ENCODE measurements around the gene TGFBR2.

Gene TGFBR2

GRCh38 chr3:30713885-30714503 lies 107.6 kb downstream of the TGFBR2 start:
- H3K27ac ChIP-seq (ENCODE audit: low read depth, low read length), result no peak overlapping the region
- no peaks in the 10 kb centered on the region for H3K4me1 ChIP-seq (ENCODE audit: insufficient read depth, low read length)
- H3K27me3 ChIP-seq (ENCODE audit: insufficient read depth, low read length), result no peaks in the 10 kb centered on the region
- H3K9ac ChIP-seq (ENCODE audit: low read depth, low read length), result no peak overlapping the region
- H3K9me3 ChIP-seq (ENCODE audit: insufficient read depth, low read depth, low read length), result no peaks in the 10 kb centered on the region
- 96% methylated on average over 3 of the region's 3 CpGs for WGBS
- no peaks in the 10 kb centered on the region for H3K36me3 ChIP-seq (ENCODE audit: insufficient read depth, low read length)
- H3K4me3 ChIP-seq (ENCODE audit: low read length), result no peak overlapping the region

- H3K9ac ChIP-seq (ENCODE audit: low read depth, low read length), result no peak overlapping the region
- H3K4me3 ChIP-seq (ENCODE audit: low read length), result no peak overlapping the region
- no peaks in the 10 kb centered on the region for H3K27me3 ChIP-seq (ENCODE audit: insufficient read depth, low read length)
- no peaks in the 10 kb centered on the region for H3K36me3 ChIP-seq (ENCODE audit: insufficient read depth, low read length)
- no peak overlapping the region for H3K27ac ChIP-seq (ENCODE audit: low read depth, low read length)
- H3K4me1 ChIP-seq (ENCODE audit: insufficient read depth, low read length), result no peaks in the 10 kb centered on the region; the same call in 1 of the 2 replicates
- WGBS, result 94% methylated on average over 3 of the region's 3 CpGs
- no peaks in the 10 kb centered on the region for H3K9me3 ChIP-seq (ENCODE audit: insufficient read depth, low read depth, low read length)
These were observed 113.1 kb downstream of the TGFBR2 start for GRCh38 chr3:30719536-30719935.

GRCh38 chr3:30720586-30721313 lies 114.3 kb downstream of the TGFBR2 start:
- Histone ChIP-seq H3K27me3 (ENCODE audit: insufficient read depth, low read length) (no peaks in the 10 kb centered on the region), H3K9ac (ENCODE audit: low read depth, low read length) (no peak overlapping the region), H3K4me3 (ENCODE audit: low read length) (no peak overlapping the region), H3K36me3 (ENCODE audit: insufficient read depth, low read length) (no peaks in the 10 kb centered on the region), H3K4me1 (ENCODE audit: insufficient read depth, low read length) (no peaks in the 10 kb centered on the region; the same call in 1 of the 2 replicates), H3K9me3 (ENCODE audit: insufficient read depth, low read depth, low read length) (no peaks in the 10 kb centered on the region), H3K27ac (ENCODE audit: low read depth, low read length) (no peak overlapping the region)
- WGBS, result 91% methylated on average over 5 of the region's 5 CpGs

GRCh38 chr3:30721314-30721634 lies 114.9 kb downstream of the TGFBR2 start:
- no peaks in the 10 kb centered on the region for H3K36me3 ChIP-seq (ENCODE audit: insufficient read depth, low read length)

GRCh38 chr3:30723211-30723610 lies 116.8 kb downstream of the TGFBR2 start:
- 91% methylated on average over 1 of the region's 1 CpG for WGBS

More at GRCh38 chr3:30721314-30721634, 114.9 kb downstream of the TGFBR2 start:
- H3K4me3 ChIP-seq (ENCODE audit: low read length), result no peak overlapping the region
- H3K9me3 ChIP-seq (ENCODE audit: insufficient read depth, low read depth, low read length), result no peaks in the 10 kb centered on the region
- WGBS, result 79% methylated on average over 2 of the region's 2 CpGs
- no peaks in the 10 kb centered on the region; the same call in 1 of the 2 replicates for H3K4me1 ChIP-seq (ENCODE audit: insufficient read depth, low read length)
- H3K9ac ChIP-seq (ENCODE audit: low read depth, low read length), result no peak overlapping the region
- H3K27ac ChIP-seq (ENCODE audit: low read depth, low read length), result no peak overlapping the region
- H3K27me3 ChIP-seq (ENCODE audit: insufficient read depth, low read length), result no peaks in the 10 kb centered on the region

GRCh38 chr3:30724863-30725262 lies 118.5 kb downstream of the TGFBR2 start:
- Histone ChIP-seq H3K27ac (ENCODE audit: low read depth, low read length) (no peak overlapping the region), H3K9ac (ENCODE audit: low read depth, low read length) (no peak overlapping the region), H3K27me3 (ENCODE audit: insufficient read depth, low read length) (no peaks in the 10 kb centered on the region), H3K4me1 (ENCODE audit: insufficient read depth, low read length) (no peaks in the 10 kb centered on the region; the same call in 1 of the 2 replicates), H3K36me3 (ENCODE audit: insufficient read depth, low read length) (no peaks in the 10 kb centered on the region), H3K9me3 (ENCODE audit: insufficient read depth, low read depth, low read length) (no peaks in the 10 kb centered on the region), H3K4me3 (ENCODE audit: low read length) (no peak overlapping the region)
- 96% methylated on average over 3 of the region's 3 CpGs for WGBS

More at GRCh38 chr3:30723211-30723610, 116.8 kb downstream of the TGFBR2 start:
- no peak overlapping the region for H3K4me3 ChIP-seq (ENCODE audit: low read length)
- no peaks in the 10 kb centered on the region for H3K9me3 ChIP-seq (ENCODE audit: insufficient read depth, low read depth, low read length)
- no peak overlapping the region for H3K9ac ChIP-seq (ENCODE audit: low read depth, low read length)
- no peaks in the 10 kb centered on the region for H3K27me3 ChIP-seq (ENCODE audit: insufficient read depth, low read length)
- H3K4me1 ChIP-seq (ENCODE audit: insufficient read depth, low read length), result no peaks in the 10 kb centered on the region; the same call in 1 of the 2 replicates
- H3K27ac ChIP-seq (ENCODE audit: low read depth, low read length), result no peak overlapping the region
- no peaks in the 10 kb centered on the region for H3K36me3 ChIP-seq (ENCODE audit: insufficient read depth, low read length)

GRCh38 chr3:30728143-30728542 lies 121.7 kb downstream of the TGFBR2 start:
- 100% methylated on average over 3 of the region's 4 CpGs for WGBS

GRCh38 chr3:30729512-30729911 lies 123.1 kb downstream of the TGFBR2 start:
- no peaks in the 10 kb centered on the region for H3K4me1 ChIP-seq (ENCODE audit: insufficient read depth, low read length)
- no peaks in the 10 kb centered on the region for H3K27me3 ChIP-seq (ENCODE audit: insufficient read depth, low read length)
- H3K36me3 ChIP-seq (ENCODE audit: insufficient read depth, low read length), result no peaks in the 10 kb centered on the region
- no peak overlapping the region for H3K9ac ChIP-seq (ENCODE audit: low read depth, low read length)
- WGBS, result 98% methylated on average over 2 of the region's 2 CpGs
- H3K27ac ChIP-seq (ENCODE audit: low read depth, low read length), result no peak overlapping the region
- H3K9me3 ChIP-seq (ENCODE audit: insufficient read depth, low read depth, low read length), result no peaks in the 10 kb centered on the region
- H3K4me3 ChIP-seq (ENCODE audit: low read length), result no peak overlapping the region

More at GRCh38 chr3:30728143-30728542, 121.7 kb downstream of the TGFBR2 start:
- no peak overlapping the region for H3K9ac ChIP-seq (ENCODE audit: low read depth, low read length)
- no peak overlapping the region for H3K27ac ChIP-seq (ENCODE audit: low read depth, low read length)
- no peaks in the 10 kb centered on the region for H3K27me3 ChIP-seq (ENCODE audit: insufficient read depth, low read length)
- H3K4me1 ChIP-seq (ENCODE audit: insufficient read depth, low read length), result no peaks in the 10 kb centered on the region
- H3K9me3 ChIP-seq (ENCODE audit: insufficient read depth, low read depth, low read length), result no peaks in the 10 kb centered on the region
- H3K4me3 ChIP-seq (ENCODE audit: low read length), result no peak overlapping the region
- no peaks in the 10 kb centered on the region for H3K36me3 ChIP-seq (ENCODE audit: insufficient read depth, low read length)

- Histone ChIP-seq H3K9ac (ENCODE audit: low read depth, low read length) (no peak overlapping the region), H3K27ac (ENCODE audit: low read depth, low read length) (no peak overlapping the region), H3K9me3 (ENCODE audit: insufficient read depth, low read depth, low read length) (no peaks in the 10 kb centered on the region), H3K36me3 (ENCODE audit: insufficient read depth, low read length) (no peaks in the 10 kb centered on the region), H3K27me3 (ENCODE audit: insufficient read depth, low read length) (no peaks in the 10 kb centered on the region), H3K4me1 (ENCODE audit: insufficient read depth, low read length) (no peaks in the 10 kb centered on the region), H3K4me3 (ENCODE audit: low read length) (no peak overlapping the region)
These were observed 123.5 kb downstream of the TGFBR2 start for GRCh38 chr3:30729936-30730335.

- H3K9me3 ChIP-seq (ENCODE audit: insufficient read depth, low read depth, low read length), result no peaks in the 10 kb centered on the region
- no peak overlapping the region for H3K9ac ChIP-seq (ENCODE audit: low read depth, low read length)
- no peaks in the 10 kb centered on the region for H3K4me1 ChIP-seq (ENCODE audit: insufficient read depth, low read length)
- H3K36me3 ChIP-seq (ENCODE audit: insufficient read depth, low read length), result no peaks in the 10 kb centered on the region
- no peaks in the 10 kb centered on the region for H3K27me3 ChIP-seq (ENCODE audit: insufficient read depth, low read length)
- 92% methylated on average over 3 of the region's 3 CpGs for WGBS
- H3K4me3 ChIP-seq (ENCODE audit: low read length), result no peak overlapping the region
- H3K27ac ChIP-seq (ENCODE audit: low read depth, low read length), result no peak overlapping the region
These were observed 124.6 kb downstream of the TGFBR2 start for GRCh38 chr3:30730967-30731366.

- Histone ChIP-seq H3K27me3 (ENCODE audit: insufficient read depth, low read length) (no peaks in the 10 kb centered on the region), H3K27ac (ENCODE audit: low read depth, low read length) (no peak overlapping the region), H3K36me3 (ENCODE audit: insufficient read depth, low read length) (no peaks in the 10 kb centered on the region), H3K4me1 (ENCODE audit: insufficient read depth, low read length) (no peaks in the 10 kb centered on the region), H3K4me3 (ENCODE audit: low read length) (no peak overlapping the region), H3K9me3 (ENCODE audit: insufficient read depth, low read depth, low read length) (no peaks in the 10 kb centered on the region), H3K9ac (ENCODE audit: low read depth, low read length) (no peak overlapping the region)
- no CpG with 5 or more reads among the region's 1 CpG for WGBS
These were observed 126.8 kb downstream of the TGFBR2 start for GRCh38 chr3:30733209-30733608.
